Measurements from ENCODE around the gene CD300LB.

DNA sequence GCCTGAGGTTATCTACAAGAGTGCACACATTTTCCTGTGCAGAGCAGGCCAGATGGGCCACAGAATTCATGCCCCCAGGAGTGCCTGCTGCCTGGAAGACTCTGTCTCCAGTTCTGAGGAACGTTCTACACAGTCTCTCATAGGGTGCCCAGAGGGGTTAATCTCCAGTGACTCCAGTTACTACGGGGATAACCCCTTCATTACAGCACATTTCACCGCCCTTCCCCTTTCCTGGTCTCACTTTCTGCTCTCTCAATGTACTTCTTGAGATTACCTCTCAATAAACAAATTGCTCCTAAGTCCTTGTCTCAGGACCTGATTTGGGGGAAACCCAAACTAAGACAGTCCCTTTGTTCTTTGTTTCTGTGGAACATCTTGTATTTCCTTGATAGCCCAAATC, 30.3 kb upstream of the CD300LB start:
- TF ChIP-seq CTCF (IDR thresholded peaks at IDR 0.05): no peak
- no peak for TF ChIP-seq POLR2A (IDR thresholded peaks at IDR 0.05)
